ENCODE data around the gene ZNF281.

Gene ZNF281

GRCh38 chr1:200429221-200429751 lies 19.4 kb upstream of the ZNF281 start:
- no peak for DNase-seq (ENCODE audit: low read depth)
- TF ChIP-seq, protein P1, sequence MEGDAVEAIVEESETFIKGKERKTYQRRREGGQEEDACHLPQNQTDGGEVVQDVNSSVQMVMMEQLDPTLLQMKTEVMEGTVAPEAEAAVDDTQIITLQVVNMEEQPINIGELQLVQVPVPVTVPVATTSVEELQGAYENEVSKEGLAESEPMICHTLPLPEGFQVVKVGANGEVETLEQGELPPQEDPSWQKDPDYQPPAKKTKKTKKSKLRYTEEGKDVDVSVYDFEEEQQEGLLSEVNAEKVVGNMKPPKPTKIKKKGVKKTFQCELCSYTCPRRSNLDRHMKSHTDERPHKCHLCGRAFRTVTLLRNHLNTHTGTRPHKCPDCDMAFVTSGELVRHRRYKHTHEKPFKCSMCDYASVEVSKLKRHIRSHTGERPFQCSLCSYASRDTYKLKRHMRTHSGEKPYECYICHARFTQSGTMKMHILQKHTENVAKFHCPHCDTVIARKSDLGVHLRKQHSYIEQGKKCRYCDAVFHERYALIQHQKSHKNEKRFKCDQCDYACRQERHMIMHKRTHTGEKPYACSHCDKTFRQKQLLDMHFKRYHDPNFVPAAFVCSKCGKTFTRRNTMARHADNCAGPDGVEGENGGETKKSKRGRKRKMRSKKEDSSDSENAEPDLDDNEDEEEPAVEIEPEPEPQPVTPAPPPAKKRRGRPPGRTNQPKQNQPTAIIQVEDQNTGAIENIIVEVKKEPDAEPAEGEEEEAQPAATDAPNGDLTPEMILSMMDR (IDR thresholded peaks at IDR 0.05; ENCODE audit: low read depth, low read length, missing control alignments): no peak
- H3K4me3 ChIP-seq (ENCODE audit: low read depth, low read length): no peak overlapping the region

DNA sequence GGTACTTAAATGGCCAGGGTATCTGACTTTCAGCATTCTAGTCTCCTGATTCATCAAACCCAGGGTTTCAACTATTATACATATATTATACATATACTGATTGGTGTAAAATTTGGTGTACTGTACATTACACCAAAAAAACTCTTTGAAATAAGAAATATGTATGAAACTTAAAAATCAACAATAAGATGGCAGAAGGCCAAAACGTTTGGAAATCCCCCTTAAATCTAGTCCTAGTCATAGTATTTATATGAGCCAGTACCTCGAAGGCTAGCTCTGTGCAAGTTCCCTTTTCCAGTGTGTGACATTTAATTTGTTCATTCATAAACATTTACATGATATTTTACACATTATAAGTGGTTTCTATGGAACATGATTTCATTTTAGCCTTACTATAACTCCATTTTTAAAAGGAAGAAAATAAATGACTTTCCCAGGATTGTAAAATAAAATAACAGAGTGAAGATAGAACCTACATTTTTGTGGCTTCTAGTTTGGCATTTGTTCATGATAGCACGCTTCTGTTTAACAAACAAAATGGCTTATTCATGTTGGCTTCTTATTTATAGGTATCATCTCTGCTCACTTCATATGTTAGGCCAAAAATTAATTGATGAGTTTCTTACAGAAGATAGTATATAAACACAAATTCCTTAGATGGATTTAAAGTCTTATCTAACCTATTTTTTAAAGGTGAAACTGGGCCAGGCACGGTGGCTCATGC lies 18.8 kb upstream of the ZNF281 start:
- H3K4me3 ChIP-seq (ENCODE audit: low read depth, low read length): no peak overlapping the region
- no peak for DNase-seq (ENCODE audit: low read depth)
- TF ChIP-seq, protein P1 (IDR thresholded peaks at IDR 0.05; ENCODE audit: low read depth, low read length, missing control alignments): no peak

GRCh38 chr1:200427744-200428143 lies 17.9 kb upstream of the ZNF281 start:
- TF ChIP-seq, protein P1 (IDR thresholded peaks at IDR 0.05; ENCODE audit: low read depth, low read length, missing control alignments): no peak
- DNase-seq (ENCODE audit: low read depth): no peak
- H3K4me3 ChIP-seq (ENCODE audit: low read depth, low read length): no peak overlapping the region

GRCh38 chr1:200426196-200426595 lies 16.4 kb upstream of the ZNF281 start:
- DNase-seq (ENCODE audit: low read depth): no peak
- TF ChIP-seq, protein P1 (IDR thresholded peaks at IDR 0.05; ENCODE audit: low read depth, low read length, missing control alignments): no peak
- H3K4me3 ChIP-seq (ENCODE audit: low read depth, low read length): no peak overlapping the region

- no peak overlapping the region for H3K4me3 ChIP-seq (ENCODE audit: low read depth, low read length)
- TF ChIP-seq, protein P1 (IDR thresholded peaks at IDR 0.05; ENCODE audit: low read depth, low read length, missing control alignments): no peak
- no peak for DNase-seq (ENCODE audit: low read depth)
These were observed 13.4 kb upstream of the ZNF281 start for GRCh38 chr1:200423235-200423634.

- TF ChIP-seq, protein P1 (IDR thresholded peaks at IDR 0.05; ENCODE audit: low read depth, low read length, missing control alignments): no peak
- DNase-seq (ENCODE audit: low read depth): no peak
- H3K4me3 ChIP-seq (ENCODE audit: low read depth, low read length): no peak overlapping the region
These were observed 12.4 kb upstream of the ZNF281 start for GRCh38 chr1:200422211-200422610.
